ENCODE data around the gene TMF1.

GRCh38 chr3:68986496-68987208 lies 65.5 kb downstream of the TMF1 start:
- TF ChIP-seq CTCF (IDR thresholded peaks at IDR 0.05; ENCODE audit: low read depth, low read length): no peak
- no peak for TF ChIP-seq MAX (IDR thresholded peaks at IDR 0.05; ENCODE audit: low read depth, low read length)
